Suprapubic skin (tissue), 4 donors: Measurements from ENCODE around the gene NHLRC2.

Experiments used
- EP300 ChIP-seq: sonication (generic); formaldehyde crosslinking; IDR thresholded peaks from one replicate; pipeline ENCODE4 v1.6.1; 2017; ENCODE audit warnings: antibody characterized with exemption
- POLR2AphosphoS5 ChIP-seq, 3 donors: sonication (generic); formaldehyde crosslinking; IDR thresholded peaks; one replicate each; pipeline ENCODE4 v1.6.1; 2017; ENCODE audit warnings: antibody characterized with exemption in 3 of 3
- TF ChIP-seq, protein P1 (sequence below), 2 donors: fragments of 200-600 bp in 1 of 2; fragments of 450-650 bp in 1 of 2; sonication (generic) in 1 of 2; IDR thresholded peaks; one replicate each; pipeline ENCODE4 v1.5.1; 2016 to 2019; ENCODE audit warnings: antibody characterized with exemption in 2 of 2, mild to moderate bottlenecking in 1 of 2, moderate library complexity in 1 of 2

DNA sequence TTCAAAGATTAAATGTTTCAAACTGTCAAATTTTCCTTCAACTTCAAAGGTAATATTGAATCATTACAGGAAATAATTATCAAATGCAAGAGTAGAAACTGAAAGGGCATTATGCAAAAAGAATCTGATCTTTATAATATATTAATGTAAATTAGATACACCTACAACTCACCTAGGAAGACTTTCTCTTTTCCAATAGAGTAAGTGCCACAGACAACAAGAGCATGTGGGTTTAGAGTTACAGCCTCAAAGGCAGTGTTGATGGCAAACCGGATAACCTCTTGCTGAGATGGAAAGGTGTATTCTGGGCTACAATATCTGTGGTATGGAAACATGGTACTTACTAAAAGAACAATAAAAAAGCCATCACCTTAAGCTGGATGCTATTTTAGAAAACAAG is 12.3 kb upstream of the NHLRC2 start:
- TF ChIP-seq EP300 (no peak), POLR2AphosphoS5 (IDR thresholded peaks at IDR 0.05) (no peak)
- TF ChIP-seq, protein P1, sequence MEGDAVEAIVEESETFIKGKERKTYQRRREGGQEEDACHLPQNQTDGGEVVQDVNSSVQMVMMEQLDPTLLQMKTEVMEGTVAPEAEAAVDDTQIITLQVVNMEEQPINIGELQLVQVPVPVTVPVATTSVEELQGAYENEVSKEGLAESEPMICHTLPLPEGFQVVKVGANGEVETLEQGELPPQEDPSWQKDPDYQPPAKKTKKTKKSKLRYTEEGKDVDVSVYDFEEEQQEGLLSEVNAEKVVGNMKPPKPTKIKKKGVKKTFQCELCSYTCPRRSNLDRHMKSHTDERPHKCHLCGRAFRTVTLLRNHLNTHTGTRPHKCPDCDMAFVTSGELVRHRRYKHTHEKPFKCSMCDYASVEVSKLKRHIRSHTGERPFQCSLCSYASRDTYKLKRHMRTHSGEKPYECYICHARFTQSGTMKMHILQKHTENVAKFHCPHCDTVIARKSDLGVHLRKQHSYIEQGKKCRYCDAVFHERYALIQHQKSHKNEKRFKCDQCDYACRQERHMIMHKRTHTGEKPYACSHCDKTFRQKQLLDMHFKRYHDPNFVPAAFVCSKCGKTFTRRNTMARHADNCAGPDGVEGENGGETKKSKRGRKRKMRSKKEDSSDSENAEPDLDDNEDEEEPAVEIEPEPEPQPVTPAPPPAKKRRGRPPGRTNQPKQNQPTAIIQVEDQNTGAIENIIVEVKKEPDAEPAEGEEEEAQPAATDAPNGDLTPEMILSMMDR (IDR thresholded peaks at IDR 0.05) = no peak
